MM.1S (cell line): ENCODE data around the gene TNF.

Experiments used
- DNase-seq: peaks from one replicate; pipeline ENCODE4 v3.0.0-alpha.2; 2015
- H2AFZ ChIP-seq: fragments of 300-600 bp; sonication (generic); 2 replicates; pipeline ENCODE4 v1.6.0; 2016; ENCODE audit warnings: antibody characterized with exemption, low read length
- H3F3A ChIP-seq: fragments of 300-600 bp; sonication (generic); 2 replicates; pipeline ENCODE4 v1.6.1; 2016; ENCODE audit warnings: mild to moderate bottlenecking, antibody characterized with exemption, low read length, moderate library complexity, mixed read lengths; ENCODE audit not compliant: insufficient read depth
- H3K27ac ChIP-seq: fragments of 300-600 bp; sonication (generic); 2 replicates; pipeline ENCODE4 v1.5.1; 2016; ENCODE audit warnings: mild to moderate bottlenecking, low read length
- H3K27me3 ChIP-seq: fragments of 300-600 bp; sonication (generic); replicated peaks from 2 replicates; pipeline ENCODE4 v1.6.0; 2016; ENCODE audit warnings: low read length; ENCODE audit not compliant: insufficient read depth
- H3K36me3 ChIP-seq: fragments of 300-600 bp; sonication (generic); replicated peaks from 2 replicates; pipeline ENCODE4 v1.6.1; 2016; ENCODE audit warnings: mild to moderate bottlenecking, low read length, mixed read lengths; ENCODE audit not compliant: insufficient read depth
- H3K4me1 ChIP-seq: fragments of 300-600 bp; sonication (generic); 2 replicates; pipeline ENCODE4 v1.6.1; 2016; ENCODE audit warnings: low read length, mixed read lengths
- H3K4me2 ChIP-seq: fragments of 300-600 bp; sonication (generic); 2 replicates; pipeline ENCODE4 v1.6.0; 2016; ENCODE audit warnings: low read depth, low read length
- H3K4me3 ChIP-seq: fragments of 300-600 bp; sonication (generic); 2 replicates; pipeline ENCODE4 v1.5.1; 2016; ENCODE audit warnings: low read length, mixed read lengths
- H3K79me2 ChIP-seq: fragments of 300-600 bp; sonication (generic); 2 replicates; pipeline ENCODE4 v1.6.1; 2016; ENCODE audit warnings: mixed run types, low read length, mixed read lengths
- H3K9ac ChIP-seq: fragments of 300-600 bp; sonication (generic); 2 replicates; pipeline ENCODE4 v1.6.1; 2016; ENCODE audit warnings: low read length, mixed read lengths
- H3K9me2 ChIP-seq: fragments of 300-600 bp; sonication (generic); replicated peaks from 2 replicates; pipeline ENCODE4 v1.6.1; 2016; ENCODE audit warnings: mild to moderate bottlenecking, low read length, mixed read lengths; ENCODE audit not compliant: insufficient read depth
- H3K9me3 ChIP-seq: fragments of 300-600 bp; sonication (generic); replicated peaks from 2 replicates; pipeline ENCODE4 v1.6.1; 2016; ENCODE audit warnings: mild to moderate bottlenecking, low read length, mixed read lengths; ENCODE audit not compliant: insufficient read depth
- H4K20me1 ChIP-seq: fragments of 300-600 bp; sonication (generic); 2 replicates; pipeline ENCODE4 v1.6.1; 2016; ENCODE audit warnings: mild to moderate bottlenecking, low read length, moderate library complexity, mixed read lengths; ENCODE audit not compliant: insufficient read depth
- CTCF ChIP-seq: fragments of 300-600 bp; sonication (generic); IDR thresholded peaks from 2 replicates; pipeline ENCODE4 v1.5.1; 2016; ENCODE audit warnings: antibody characterized with exemption, low read length, mixed read lengths
- EZH2 ChIP-seq: fragments of 300-600 bp; sonication (generic); optimal IDR thresholded peaks from 2 replicates; pipeline ENCODE3; 2017; ENCODE audit warnings: low read depth, mild to moderate bottlenecking, antibody characterized with exemption, low read length, mixed read lengths
- EZH2phosphoT487 ChIP-seq: fragments of 300-600 bp; sonication (generic); IDR thresholded peaks from 2 replicates; pipeline ENCODE4 v1.6.1; 2018; ENCODE audit warnings: antibody characterized with exemption, low read length

Gene TNF

GRCh38 chr6:31559958-31560696 lies 15.2 kb upstream of the TNF start:
- Histone ChIP-seq H3K4me2 (peak overlapping the region; percentile 67), H2AFZ (no peak overlapping the region), H3K9me3 (no peaks in the 10 kb centered on the region), H3K4me3 (0 out of 2 replicates have a peak overlapping the region, but pooled peaks have one; percentile 6), H4K20me1 (peaks cover 10% of the 10 kb centered on the region; the same call in 1 of the 2 replicates), H3K79me2 (no peaks in the 10 kb centered on the region), H3K9ac (no peak overlapping the region), H3K36me3 (no peaks in the 10 kb centered on the region), H3K9me2 (no peaks in the 10 kb centered on the region), H3K27ac (peak overlapping the region; percentile 7; the same call in 1 of the 2 replicates), H3F3A (peaks cover 15% of the 10 kb centered on the region), H3K27me3 (0 out of 2 replicates have a peak, but pooled peaks cover 11% of the 10 kb centered on the region), H3K4me1 (peaks cover 32% of the 10 kb centered on the region)
- TF ChIP-seq EZH2phosphoT487: no peak
- no peak for TF ChIP-seq CTCF
- no peak for TF ChIP-seq EZH2
- DNase-seq: peak; percentile 74

GRCh38 chr6:31560697-31561058 lies 14.7 kb upstream of the TNF start:
- no peak for TF ChIP-seq EZH2
- no peak for TF ChIP-seq EZH2phosphoT487
- no peak for TF ChIP-seq CTCF
- no peaks in the 10 kb centered on the region for H3K9me3 ChIP-seq
- H3K79me2 ChIP-seq: no peaks in the 10 kb centered on the region
- H3K9me2 ChIP-seq: no peaks in the 10 kb centered on the region
- peaks cover 13% of the 10 kb centered on the region; the same call in 1 of the 2 replicates for H3K27me3 ChIP-seq
- peaks cover 15% of the 10 kb centered on the region for H3F3A ChIP-seq
- peaks cover 10% of the 10 kb centered on the region; the same call in 1 of the 2 replicates for H4K20me1 ChIP-seq
- H3K9ac ChIP-seq: no peak overlapping the region
- 0 out of 2 replicates have a peak overlapping the region, but pooled peaks have one; percentile 6 for H3K4me3 ChIP-seq
- H3K36me3 ChIP-seq: no peaks in the 10 kb centered on the region
- DNase-seq: no peak
- peaks cover 32% of the 10 kb centered on the region for H3K4me1 ChIP-seq
- peak overlapping the region; percentile 67 for H3K4me2 ChIP-seq
- H2AFZ ChIP-seq: no peak overlapping the region
- no peak overlapping the region for H3K27ac ChIP-seq

GRCh38 chr6:31567531-31568370 lies 7.6 kb upstream of the TNF start:
- Histone ChIP-seq H3K36me3 (no peaks in the 10 kb centered on the region), H3K4me3 (no peak overlapping the region), H3K9me3 (no peaks in the 10 kb centered on the region), H3K4me1 (peaks cover 46% of the 10 kb centered on the region), H4K20me1 (no peaks in the 10 kb centered on the region), H3K27me3 (peaks cover 6% of the 10 kb centered on the region; the same call in 1 of the 2 replicates), H2AFZ (no peak overlapping the region), H3F3A (peaks cover 17% of the 10 kb centered on the region), H3K4me2 (peak overlapping the region; percentile 28; the same call in 1 of the 2 replicates), H3K79me2 (no peaks in the 10 kb centered on the region), H3K9ac (no peak overlapping the region), H3K9me2 (no peaks in the 10 kb centered on the region), H3K27ac (peak overlapping the region; percentile 9; the same call in 1 of the 2 replicates)
- no peak for DNase-seq
- no peak for TF ChIP-seq EZH2phosphoT487
- no peak for TF ChIP-seq EZH2
- TF ChIP-seq CTCF: no peak
